ENCODE data around the gene GP1BA.

Gene GP1BA

DNA sequence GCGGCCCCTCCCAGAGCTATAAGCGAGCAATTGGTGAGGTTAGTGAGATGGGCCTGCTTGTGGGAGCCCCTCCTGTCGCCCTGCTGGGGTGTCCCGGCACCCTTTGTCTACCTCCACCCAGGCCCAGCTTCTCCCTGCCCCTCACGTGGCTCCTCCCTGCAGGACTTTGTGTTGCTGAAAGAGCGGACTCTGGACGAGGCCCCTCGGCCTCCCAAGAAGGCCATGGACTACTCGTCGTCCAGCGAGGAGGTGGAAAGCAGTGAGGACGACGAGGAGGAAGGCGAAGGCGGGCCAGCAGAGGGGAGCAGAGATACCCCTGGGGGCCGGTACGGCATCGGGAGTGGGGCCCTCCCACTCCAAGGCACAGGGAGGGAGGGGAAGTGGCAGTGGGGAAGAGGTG lies 38.8 kb upstream of the GP1BA start:
- TF ChIP-seq, protein P1, sequence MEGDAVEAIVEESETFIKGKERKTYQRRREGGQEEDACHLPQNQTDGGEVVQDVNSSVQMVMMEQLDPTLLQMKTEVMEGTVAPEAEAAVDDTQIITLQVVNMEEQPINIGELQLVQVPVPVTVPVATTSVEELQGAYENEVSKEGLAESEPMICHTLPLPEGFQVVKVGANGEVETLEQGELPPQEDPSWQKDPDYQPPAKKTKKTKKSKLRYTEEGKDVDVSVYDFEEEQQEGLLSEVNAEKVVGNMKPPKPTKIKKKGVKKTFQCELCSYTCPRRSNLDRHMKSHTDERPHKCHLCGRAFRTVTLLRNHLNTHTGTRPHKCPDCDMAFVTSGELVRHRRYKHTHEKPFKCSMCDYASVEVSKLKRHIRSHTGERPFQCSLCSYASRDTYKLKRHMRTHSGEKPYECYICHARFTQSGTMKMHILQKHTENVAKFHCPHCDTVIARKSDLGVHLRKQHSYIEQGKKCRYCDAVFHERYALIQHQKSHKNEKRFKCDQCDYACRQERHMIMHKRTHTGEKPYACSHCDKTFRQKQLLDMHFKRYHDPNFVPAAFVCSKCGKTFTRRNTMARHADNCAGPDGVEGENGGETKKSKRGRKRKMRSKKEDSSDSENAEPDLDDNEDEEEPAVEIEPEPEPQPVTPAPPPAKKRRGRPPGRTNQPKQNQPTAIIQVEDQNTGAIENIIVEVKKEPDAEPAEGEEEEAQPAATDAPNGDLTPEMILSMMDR (IDR thresholded peaks at IDR 0.05; ENCODE audit: insufficient read depth, low read depth, low read length, missing control alignments): no peak
- no peak overlapping the region for H3K4me3 ChIP-seq (ENCODE audit: low read depth, low read length)
- no peak for DNase-seq (ENCODE audit: low read depth)

DNA sequence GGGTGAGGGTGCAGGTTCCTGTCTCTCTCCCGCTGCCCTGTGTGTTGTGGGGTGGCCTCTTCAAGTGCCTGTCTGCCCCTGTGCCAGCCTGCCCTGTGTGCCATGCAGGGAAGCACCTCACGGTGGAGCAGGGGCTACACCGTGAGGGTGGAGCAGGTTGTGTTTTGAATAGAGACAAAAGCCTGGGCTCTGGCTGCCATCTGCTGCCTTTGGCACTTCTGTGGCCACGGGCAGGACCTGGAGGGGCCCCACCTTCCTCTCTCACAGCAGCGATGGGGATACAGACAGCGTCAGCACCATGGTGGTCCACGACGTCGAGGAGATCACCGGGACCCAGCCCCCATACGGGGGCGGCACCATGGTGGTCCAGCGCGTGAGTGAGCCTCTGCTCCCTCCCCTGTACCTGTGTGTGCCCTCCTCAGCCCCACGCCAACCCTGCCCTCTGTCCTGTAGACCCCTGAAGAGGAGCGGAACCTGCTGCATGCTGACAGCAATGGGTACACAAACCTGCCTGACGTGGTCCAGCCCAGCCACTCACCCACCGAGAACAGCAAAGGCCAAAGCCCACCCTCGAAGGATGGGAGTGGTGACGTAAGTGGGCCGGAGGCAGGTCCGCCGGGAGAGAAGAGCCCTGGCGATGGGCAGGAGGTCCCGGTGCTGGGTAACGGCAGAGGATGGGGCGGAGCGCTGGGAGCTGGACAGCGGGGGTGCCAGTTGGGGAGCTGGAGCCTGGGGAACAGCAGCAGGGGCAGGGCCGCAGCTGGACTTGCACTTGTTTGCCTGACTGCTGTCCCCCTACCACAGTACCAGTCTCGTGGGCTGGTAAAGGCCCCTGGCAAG lies 38.1 kb upstream of the GP1BA start:
- TF ChIP-seq, protein P1 (IDR thresholded peaks at IDR 0.05; ENCODE audit: insufficient read depth, low read depth, low read length, missing control alignments): no peak
- no peak for DNase-seq (ENCODE audit: low read depth)
- no peak overlapping the region for H3K4me3 ChIP-seq (ENCODE audit: low read depth, low read length)

DNA sequence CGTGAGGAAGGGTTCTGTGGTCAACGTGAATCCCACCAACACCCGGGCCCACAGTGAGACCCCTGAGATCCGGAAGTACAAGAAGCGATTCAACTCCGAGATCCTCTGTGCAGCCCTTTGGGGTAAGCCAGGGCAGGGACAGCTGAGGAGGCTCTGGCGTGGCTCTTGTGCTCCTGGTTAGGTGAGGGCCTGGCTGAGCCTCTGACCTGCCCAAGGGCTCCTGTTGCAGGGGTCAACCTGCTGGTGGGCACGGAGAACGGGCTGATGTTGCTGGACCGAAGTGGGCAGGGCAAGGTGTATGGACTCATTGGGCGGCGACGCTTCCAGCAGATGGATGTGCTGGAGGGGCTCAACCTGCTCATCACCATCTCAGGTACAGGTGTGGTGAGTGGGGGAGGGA lies 37.0 kb upstream of the GP1BA start:
- no peak overlapping the region for H3K4me3 ChIP-seq (ENCODE audit: low read depth, low read length)
- DNase-seq (ENCODE audit: low read depth): no peak
- TF ChIP-seq, protein P1 (IDR thresholded peaks at IDR 0.05; ENCODE audit: insufficient read depth, low read depth, low read length, missing control alignments): no peak

DNA sequence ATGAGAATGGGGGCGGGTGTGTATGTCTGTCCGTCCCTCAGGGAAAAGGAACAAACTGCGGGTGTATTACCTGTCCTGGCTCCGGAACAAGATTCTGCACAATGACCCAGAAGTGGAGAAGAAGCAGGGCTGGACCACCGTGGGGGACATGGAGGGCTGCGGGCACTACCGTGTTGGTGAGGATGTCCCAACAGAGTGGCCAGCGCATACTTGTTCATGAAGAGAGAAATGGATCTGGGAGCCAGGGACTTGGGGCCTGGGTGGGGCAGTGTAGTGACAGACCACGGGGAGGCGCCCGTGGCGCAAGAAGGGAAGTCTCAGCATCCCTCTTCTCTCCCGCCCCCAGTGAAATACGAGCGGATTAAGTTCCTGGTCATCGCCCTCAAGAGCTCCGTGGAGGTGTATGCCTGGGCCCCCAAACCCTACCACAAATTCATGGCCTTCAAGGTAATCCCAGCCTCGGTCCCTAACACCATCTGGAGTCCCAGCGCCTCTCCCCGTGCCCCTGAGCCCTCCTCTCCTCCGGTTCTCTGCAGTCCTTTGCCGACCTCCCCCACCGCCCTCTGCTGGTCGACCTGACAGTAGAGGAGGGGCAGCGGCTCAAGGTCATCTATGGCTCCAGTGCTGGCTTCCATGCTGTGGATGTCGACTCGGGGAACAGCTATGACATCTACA lies 36.3 kb upstream of the GP1BA start:
- H3K4me3 ChIP-seq (ENCODE audit: low read depth, low read length): no peak overlapping the region
- no peak for DNase-seq (ENCODE audit: low read depth)
- TF ChIP-seq, protein P1 (IDR thresholded peaks at IDR 0.05; ENCODE audit: insufficient read depth, low read depth, low read length, missing control alignments): no peak

DNA sequence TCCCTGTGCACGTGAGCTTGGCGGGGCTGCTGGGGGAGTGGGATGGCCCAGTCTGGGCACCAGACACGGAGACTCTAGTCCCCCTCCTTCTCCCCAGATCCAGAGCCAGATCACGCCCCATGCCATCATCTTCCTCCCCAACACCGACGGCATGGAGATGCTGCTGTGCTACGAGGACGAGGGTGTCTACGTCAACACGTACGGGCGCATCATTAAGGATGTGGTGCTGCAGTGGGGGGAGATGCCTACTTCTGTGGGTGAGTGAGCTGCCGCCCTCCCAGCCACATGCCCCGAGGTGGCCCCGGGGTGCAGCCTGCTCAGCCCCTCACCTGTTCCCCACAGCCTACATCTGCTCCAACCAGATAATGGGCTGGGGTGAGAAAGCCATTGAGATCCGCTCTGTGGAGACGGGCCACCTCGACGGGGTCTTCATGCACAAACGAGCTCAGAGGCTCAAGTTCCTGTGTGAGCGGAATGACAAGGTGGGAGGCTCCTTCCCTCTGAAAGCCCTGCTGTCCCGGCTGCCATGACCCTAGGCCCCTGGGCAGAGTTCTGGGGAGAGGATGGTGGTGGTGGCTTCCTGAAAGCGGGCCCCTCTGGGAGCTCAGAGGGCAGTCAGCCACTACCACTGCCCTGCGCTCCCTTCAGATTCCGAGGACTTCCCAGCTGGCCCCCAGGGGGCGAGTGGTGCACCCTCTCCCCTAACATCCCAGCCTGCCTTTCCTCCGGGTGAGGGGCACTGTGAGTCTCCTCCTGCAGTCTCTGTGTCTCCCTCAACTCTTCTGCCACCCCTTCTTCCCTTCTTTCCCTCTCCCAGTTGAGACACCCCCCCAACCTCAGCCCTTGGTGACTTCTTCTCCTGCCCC lies 35.5 kb upstream of the GP1BA start:
- DNase-seq (ENCODE audit: low read depth): no peak
- H3K4me3 ChIP-seq (ENCODE audit: low read depth, low read length): no peak overlapping the region
- TF ChIP-seq, protein P1 (IDR thresholded peaks at IDR 0.05; ENCODE audit: insufficient read depth, low read depth, low read length, missing control alignments): no peak

DNA sequence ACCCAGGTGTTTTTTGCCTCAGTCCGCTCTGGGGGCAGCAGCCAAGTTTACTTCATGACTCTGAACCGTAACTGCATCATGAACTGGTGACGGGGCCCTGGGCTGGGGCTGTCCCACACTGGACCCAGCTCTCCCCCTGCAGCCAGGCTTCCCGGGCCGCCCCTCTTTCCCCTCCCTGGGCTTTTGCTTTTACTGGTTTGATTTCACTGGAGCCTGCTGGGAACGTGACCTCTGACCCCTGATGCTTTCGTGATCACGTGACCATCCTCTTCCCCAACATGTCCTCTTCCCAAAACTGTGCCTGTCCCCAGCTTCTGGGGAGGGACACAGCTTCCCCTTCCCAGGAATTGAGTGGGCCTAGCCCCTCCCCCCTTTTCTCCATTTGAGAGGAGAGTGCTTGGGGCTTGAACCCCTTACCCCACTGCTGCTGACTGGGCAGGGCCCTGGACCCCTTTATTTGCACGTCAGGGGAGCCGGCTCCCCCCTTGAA lies 34.8 kb upstream of the GP1BA start:
- TF ChIP-seq, protein P1 (IDR thresholded peaks at IDR 0.05; ENCODE audit: insufficient read depth, low read depth, low read length, missing control alignments): no peak
- no peak overlapping the region for H3K4me3 ChIP-seq (ENCODE audit: low read depth, low read length)
- no peak for DNase-seq (ENCODE audit: low read depth)
